HG03139 (cell line): ENCODE data around the gene ZNFX1.
"Not testable (repeated sequence)": the region's sequence is repeated elsewhere in the genome, so short reads cannot be mapped to it uniquely, and the experiment has no call there.

ENCODE experiments used
- ATAC-seq: cut with Tn5 transposase; IDR thresholded peaks from one replicate; pipeline ENCODE4 v1.9.1; 2021; ENCODE audit not compliant: unreplicated experiment

Gene ZNFX1

DNA sequence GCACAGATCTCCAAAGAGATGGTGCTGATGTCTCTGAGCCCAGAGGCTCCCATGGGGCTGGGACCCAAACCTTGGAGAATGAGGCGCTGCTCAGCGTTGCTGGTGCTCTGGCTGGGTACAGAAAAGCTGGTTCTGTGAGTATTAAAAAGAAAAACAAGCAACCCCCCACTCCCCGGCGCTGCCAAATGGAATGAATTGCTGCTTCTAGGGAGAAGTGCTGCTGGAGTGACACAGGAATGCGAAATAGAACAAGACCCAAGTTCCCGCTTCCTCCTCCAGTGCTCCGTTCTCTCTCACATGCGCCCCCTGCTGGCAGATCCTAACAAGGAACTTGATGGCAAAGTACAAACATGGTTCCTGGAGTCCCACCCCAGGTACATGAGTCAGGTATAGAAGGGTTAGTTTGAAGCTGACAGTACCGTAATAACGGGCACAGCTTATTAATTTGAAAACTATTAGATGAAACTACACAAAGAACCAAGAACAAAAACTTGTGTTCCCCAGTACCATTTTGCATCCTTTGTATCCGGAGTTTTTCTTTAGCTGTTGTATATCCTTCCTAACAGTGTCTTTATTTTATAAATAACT lies 60.8 kb downstream of the ZNFX1 start:
- ATAC-seq: no peak

DNA sequence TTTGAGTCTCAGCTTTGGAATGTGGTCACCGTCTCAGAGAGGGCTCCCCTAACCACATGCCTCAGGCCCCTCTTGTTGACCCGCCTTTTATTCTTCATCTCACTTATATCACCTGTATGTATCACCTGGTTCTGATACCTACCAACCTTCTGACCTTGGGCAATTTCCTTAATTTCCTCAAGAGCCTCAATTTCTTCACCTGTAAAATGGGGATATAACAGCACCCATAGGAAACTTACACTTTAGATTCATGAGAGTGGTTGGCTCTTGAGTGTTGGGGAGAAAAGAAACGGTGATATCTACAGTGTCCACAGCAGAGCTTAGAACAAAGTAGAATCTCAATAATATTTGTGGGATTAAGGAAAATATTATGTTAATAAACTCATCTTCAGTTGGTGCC lies 62.6 kb downstream of the ZNFX1 start:
- ATAC-seq: no peak

DNA sequence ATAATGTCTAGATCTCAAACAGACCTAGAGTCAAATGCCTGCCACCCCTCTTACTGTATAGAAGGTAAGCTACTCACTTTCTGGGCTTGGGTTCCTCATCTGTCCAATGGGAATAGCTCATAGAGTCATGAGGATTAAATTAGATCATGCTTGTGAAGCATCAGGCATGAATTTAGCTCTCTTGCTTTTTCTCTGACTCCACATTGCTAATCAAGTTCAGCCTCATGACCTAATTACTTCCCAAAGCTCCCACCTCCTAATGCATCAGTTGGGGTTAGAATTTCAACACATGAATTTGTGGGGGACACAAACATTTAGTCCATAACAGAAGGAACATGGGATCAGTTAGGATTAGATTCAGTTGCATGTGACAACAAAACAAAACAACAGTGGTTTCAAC lies 63.3 kb downstream of the ZNFX1 start:
- no peak for ATAC-seq

DNA sequence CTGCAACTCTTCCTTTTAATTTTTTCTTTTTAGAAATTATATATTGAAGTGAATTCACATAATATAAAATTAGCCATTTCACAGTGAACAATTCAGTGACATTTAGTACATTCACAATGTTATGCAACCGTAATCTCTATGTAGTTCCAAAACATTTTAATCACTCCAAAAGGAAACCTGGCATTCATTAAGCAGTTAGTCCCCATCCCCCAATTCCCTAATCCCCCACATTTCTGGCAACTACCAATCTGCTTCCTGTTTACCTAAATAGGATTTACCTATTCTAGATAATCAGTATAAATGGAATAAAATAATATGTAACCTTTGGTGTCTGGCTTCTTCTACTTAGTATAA lies 67.1 kb downstream of the ZNFX1 start:
- no peak for ATAC-seq

DNA sequence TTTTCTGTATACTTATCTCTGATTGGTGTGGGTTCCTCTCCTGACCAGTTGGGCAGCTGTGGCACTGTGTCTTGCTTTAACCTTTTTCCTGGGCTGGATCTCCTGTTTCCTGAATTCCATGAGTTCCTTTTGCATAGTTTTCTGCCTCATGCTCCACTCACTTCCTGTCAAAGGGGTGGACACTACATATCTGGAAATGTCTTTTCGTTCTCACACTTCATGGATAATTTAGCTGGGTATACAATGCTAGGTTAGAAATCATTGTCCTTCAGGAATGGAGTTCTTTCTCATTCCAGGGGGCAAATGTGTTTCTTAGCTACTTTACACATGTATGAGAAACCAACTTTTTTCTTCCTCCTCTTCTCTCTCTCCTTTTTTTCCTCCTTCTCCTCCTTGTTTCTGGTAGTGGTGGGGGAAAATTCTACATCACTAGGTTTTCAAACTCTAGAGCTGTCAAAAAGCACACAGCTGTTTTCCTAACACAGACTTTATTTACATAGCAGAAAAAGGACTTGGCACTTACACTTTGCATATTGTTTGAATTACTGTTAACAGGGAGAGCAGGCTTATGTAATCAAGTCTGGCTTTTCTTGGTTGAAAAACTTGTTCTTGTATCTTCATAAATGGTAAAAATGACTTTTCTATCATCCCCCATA lies 67.6 kb downstream of the ZNFX1 start:
- ATAC-seq: no peak

DNA sequence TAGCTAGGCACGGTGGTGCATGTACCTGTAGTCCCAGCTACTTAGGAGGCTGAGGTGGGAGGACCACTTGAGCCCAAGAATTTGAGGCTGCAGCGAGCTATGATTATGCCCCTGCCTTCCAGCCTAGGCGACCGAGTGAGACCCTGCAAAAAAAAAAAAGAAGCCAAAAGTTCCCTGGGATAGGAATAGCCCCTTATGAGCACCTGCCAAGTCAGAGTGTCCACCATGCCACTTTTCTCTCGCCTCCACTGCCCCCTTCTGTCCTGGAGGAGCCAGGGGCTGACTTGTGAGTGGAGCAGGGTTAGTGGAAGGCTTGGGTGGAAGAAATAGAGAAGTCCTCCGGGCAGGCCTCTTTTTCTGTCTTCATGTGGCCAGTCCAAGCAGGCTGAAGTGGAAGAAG lies 70.8 kb downstream of the ZNFX1 start:
- no peak for ATAC-seq

DNA sequence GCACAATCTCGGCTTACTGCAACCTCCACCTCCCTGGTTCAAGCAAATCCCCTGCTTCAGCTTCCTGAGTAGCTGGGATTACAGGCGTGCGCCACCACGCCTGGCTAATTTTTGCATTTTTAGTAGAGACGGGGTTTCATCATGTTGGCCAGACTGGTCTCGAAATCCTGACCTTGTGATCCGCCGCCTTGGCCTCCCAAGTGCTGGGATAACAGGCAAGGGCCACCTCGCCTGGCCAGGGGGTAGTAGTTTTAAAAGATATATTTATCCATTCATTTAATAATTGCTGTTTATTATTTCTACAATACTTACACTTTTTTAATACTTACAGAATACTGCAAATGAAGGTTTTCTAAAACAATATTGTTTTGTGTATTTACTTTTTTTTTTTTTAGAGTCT lies 74.1 kb downstream of the ZNFX1 start:
- no peak for ATAC-seq

DNA sequence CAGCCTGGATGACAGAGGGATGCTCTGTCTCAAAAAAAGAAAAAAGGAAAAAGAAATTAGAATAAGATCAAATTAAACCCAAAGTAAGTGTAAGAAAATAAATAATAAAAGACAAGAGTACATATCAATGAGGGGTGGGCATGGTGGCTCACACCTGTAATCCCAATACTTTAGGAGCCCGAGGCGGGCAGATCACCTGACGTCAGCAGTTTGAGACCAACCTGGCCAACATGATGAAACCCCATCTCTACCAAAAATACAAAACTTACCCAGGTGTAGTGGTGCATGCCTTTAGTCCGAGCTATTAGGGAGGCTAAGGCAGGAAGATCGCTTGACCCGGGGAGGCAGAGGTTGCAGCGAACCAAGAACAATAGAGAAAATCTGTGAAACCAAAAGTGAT lies 74.8 kb downstream of the ZNFX1 start:
- ATAC-seq: no peak

DNA sequence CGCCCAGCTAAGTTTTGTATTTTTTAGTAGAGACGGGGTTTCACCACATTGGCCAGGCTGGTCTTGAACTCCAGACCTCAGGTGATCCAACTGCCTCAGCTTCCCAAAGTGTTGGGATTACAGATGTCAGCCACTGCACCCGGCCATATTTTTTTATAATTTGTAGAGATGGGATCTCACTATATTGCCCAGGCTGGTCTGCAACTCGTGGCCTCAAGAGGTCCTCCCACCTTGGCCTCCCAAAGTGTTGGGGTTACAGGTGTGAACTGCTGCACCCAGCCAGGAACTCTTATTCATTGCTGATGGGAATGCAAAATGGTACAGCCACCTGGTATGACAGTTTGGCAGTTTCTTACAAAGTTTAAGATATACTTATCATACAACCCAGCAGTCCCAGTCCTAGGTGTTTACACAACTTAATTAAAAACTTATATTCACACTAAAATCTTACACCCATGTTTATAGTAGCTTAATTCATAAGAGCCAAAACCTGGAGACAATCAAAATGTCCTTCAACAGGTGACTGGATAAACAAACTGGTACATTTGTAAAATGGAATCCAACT lies 78.0 kb downstream of the ZNFX1 start:
- no peak for ATAC-seq

DNA sequence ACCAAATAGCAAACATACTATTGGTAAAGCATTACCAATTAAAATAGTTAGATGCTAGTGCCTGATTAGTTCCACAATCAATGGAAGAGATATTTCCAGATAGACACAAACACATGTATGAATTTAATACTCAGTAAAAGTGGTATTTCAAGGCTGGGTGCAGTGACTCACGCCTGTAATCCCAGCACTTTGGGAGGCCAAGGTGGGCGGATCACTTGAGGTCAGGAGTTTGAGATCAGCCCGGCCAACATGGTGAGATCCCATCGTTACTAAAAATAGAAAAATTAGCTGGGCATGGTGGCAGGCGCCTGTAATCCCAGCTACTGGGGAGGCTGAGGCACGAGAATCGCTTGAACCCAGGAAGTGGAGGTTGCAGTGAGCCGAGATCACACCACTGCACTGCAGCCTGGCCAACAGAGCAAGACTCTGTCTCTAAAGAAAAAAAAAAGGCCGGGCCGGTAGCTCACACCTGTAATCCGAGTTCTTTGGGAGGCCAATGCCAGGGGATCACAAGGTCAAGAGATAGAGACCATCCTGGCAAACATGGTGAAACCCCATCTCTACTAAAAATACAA lies 84.8 kb downstream of the ZNFX1 start:
- not testable (repeated sequence) for ATAC-seq
